ENCODE results near the gene COBL.

Gene COBL, protein sequence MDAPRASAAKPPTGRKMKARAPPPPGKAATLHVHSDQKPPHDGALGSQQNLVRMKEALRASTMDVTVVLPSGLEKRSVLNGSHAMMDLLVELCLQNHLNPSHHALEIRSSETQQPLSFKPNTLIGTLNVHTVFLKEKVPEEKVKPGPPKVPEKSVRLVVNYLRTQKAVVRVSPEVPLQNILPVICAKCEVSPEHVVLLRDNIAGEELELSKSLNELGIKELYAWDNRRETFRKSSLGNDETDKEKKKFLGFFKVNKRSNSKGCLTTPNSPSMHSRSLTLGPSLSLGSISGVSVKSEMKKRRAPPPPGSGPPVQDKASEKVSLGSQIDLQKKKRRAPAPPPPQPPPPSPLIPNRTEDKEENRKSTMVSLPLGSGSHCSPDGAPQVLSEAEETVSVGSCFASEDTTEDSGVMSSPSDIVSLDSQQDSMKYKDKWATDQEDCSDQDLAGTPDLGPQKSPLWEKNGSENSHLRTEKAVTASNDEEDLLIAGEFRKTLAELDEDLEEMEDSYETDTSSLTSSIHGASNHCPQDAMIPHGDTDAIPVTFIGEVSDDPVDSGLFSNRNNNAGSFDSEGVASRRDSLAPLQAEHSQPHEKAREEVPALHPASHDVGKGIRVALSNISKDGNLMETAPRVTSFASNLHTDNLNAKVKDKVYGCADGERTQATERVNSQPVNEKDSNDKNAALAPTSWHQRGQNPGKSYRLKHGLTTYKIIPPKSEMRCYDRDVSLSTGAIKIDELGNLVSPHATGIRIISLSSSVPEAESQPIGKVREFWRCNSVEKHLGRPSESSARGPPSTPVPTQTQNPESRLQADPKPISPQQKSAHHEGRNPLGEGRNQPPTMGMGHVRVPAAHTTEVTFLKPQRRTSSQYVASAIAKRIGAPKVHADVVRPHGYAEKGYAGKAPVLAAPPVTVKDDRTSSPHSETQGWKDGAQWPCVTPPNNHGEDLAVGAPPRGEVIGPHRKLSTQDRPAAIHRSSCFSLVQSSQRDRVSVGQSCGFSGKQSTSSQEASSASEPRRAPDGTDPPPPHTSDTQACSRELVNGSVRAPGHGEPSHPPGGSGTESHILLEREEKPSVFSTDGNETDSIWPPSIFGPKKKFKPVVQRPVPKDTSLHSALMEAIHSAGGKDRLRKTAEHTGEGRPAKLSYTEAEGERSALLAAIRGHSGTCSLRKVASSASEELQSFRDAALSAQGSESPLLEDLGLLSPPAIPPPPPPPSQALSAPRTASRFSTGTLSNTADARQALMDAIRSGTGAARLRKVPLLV

DNA sequence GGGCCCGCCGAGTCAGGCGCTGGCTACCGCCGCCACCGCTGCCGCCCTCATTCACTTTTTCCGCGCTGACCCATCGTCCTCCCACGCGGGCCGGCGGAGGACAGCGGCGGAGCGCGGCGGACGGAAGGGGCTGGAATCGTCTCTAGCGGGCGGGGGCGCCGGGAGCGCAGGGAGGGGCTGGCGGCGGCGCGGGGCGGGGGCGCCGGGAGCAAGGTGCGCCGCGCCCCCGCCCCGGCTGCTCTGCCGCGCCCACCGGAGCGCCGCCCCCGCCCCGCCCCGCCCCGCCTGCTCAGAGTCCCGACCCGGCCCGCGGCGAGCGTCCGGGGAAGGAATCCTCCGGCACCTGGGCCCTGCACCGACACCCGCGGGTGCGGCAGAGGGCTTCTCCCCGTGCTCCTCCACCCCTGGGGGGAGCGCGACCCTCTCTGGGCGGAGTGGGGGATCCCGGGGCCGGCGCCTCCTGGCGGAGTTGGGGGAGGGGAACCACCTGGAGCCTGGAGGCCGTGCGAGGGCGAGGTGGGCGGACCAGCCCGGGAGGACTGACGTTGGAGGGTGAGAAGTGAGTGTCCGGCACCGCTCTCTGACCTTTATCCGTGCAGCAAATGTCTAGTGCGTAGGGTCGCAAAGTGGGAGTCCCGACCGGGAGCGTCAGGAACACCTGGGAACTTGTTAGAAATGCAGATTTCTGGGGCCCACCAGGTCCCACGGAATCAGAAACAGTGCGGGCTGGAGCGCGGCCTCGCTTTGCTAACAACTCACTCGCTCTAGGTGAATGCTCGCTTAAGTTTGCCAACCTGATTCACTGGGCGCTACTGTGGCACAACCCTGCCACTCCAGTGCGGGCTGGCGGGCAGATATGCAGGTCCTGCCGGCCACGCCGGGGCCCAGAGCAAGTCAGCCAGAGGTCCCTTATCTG, at the start of gene COBL:
Gene COBL (minus strand): TSS at position 144 of the 916 bp plus-strand sequence. CDS start 176 bp downstream, outside the sequence.
- peak; percentile 83 for DNase-seq

DNA sequence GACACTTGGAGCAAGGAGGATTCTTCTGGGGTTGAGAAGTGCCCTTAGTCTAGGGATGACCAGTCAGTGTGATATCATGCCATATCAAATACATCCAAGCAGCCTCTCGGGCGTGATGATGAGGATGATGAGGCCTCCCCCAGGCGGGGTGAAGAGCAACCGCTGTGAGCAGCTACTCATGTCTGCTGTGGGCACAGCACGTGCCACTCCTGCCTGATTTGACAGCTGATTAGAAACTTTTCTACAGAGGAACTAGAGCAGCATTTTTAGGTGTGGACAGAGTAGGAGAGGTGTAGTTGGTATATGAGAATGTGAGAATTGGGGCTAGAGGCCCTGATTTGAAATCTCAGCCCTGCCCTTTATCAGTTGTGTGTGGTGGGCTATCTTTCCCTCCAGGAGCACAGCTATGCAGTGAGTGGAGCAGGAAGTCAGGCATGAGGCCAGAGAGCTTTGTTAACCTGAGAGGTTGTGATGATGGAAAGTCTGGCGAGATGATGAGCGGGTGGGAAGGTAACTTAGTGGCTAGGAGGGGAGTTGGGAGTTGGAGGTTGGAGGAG, 49.6 kb upstream of the COBL start:
- no peak for DNase-seq

DNA sequence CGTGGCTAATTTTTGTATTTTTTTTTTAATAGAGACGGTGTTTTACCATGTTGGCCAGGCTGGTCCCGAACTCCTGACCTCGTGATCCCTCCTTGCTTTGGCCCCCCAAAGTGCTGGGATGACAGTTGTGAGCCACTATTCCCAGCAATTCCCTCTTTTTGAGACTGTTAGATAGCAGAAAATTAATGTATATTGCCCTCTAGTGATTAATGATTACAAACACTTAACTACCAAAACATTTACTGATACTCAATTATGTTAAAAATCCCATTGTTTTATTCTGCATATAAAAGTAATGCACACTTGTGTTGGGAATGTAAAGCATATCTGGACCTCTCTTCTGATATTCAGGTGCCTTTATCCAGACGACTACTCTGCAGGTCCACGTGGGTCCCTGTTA, 41.2 kb upstream of the COBL start:
- no peak for DNase-seq

DNA sequence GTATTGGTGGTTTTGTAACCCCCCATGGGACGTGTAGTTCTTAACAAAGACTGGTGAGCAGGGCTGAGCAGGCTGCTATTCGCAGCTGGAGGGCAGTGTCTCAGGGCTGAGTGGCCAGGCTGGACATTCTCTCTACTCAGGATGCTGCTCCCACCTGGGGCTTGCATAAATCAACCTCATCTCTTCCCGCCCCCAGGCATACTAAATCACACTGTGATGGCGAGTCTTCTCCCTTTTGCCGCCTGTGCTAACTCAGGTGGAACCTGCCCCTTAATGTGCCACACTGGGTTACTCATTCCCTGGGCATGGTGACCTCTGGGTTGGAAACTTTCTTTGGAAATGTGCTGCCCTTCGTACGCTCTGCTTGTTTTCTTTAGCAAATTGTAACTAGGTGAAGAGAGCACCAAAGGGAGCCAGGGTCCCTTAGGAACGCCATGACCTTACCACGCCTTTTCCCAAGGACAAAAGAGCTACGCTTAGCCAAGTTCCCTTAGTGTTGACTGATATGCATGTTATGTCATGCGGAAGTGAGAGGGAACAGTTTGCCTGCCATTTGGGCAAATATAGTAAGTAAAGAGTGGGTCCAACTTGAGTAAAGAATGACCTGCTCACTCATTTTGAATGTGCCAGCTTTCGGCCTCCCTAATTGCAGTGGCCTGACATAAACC, 40.4 kb upstream of the COBL start:
- peak; percentile 98 for DNase-seq

DNA sequence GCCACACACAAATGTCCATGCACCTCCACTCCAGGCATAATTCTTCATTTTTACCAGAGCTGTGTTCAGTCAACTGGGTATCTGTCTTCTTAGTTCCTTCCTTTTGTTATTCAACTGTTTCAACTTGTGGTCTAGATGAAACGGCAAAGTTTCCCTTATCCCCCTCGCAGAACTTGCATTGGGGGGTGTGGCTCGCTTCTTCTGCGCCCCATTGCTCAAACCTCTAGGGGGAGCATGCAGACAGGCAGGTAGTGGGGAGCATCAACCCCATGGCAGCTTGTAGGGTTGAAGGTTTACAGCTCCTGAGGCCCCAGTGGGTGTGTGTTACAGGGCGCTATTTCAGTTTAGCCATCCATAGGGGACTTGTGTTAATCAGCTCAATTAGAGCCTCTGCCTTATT, 38.3 kb upstream of the COBL start:
- no peak for DNase-seq

DNA sequence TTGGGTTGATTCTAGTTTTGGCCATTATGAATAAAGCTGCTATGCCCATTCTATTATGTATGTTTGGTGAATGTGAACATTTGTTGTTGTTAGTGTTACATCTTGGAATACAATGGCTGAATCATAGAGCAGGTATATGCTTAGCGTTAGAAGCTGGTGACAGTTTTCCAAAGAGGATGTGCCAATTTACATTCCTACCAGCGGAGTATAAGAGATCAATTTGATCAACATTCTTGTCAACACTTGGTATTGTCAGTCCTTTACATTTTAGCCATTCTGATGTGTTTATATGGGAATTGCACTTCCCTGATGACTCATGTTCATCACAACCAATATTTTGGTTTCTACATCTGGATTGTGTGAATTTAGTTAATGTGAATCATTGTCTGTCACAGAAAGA, 37.8 kb upstream of the COBL start:
- no peak for DNase-seq

DNA sequence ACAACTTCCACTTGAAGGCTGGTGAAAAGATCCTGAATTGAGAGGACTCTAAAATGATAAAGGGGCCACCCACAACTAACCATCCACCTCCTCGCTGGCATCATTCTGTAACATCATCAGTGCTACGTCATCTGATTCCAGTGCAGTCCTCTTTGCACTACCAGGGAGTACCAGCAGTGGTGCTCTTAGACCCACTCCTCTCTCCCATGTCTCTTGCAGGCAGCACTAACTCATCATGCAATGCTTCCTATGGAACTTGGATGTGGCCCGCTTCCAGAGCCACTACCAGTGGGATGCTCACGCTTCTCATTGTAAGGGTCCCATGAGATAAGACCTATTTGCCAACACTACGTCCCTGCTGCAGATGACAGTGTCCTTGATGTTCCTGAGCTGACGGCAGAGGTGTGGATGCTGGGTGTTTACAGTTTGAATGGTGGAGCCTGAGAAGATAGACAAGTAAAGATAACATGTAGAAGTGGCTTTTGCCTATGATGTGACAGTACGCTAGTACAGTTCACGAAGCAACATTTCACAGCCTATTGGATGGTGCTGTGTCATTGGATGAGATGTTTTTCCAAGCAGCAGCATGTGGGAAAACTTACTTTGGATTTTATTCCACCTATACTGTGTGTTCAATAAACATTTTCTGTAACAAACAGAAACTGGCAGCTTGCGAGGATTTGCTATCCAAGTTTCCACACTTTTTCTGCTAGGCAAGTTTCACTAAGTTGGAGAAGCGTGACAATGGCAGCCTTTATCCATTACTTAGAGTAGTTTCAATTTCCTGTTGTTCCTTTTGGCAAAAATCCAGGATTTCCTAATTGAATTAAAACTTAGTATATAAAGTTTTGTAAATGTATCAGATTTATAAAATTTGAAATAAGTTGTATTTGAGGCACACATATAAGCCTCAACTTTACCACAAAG, 35.8 kb upstream of the COBL start:
- DNase-seq: peak; percentile 51

DNA sequence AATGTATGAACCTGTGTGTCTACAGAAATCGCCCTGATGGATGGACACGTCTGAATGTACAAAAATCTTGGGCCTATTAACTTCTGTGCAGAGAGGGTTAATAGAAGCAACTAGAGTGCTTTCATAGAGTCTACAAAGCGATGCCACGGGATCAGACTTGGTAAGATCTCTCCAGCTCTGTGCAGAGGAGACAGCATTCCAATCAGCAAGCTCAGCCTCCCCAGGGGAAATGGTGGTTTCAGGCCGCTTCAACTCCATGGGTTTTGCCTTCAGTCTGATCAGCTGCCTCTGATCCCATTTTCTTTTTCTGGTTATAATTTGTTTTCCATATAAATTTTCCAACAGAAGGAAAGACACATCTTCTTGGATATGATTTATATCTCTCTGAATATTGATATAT, 35.1 kb upstream of the COBL start:
- DNase-seq: no peak

DNA sequence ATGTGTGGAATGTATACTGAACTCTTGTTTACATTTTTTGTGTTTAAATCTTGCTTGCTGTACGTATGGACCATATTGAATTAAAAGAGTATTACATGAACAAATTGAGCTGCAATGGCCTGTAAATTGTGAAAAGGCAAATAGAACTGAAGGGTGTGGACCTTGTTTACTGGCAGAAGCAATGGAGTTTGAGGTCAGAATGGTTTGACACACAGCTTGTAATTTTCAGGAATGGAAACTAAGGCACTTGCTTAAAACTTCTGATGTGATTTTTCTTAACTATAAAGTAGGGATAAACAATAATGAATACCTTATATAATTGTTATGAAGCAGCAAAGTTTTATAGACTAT, 33.9 kb upstream of the COBL start:
- DNase-seq: no peak

DNA sequence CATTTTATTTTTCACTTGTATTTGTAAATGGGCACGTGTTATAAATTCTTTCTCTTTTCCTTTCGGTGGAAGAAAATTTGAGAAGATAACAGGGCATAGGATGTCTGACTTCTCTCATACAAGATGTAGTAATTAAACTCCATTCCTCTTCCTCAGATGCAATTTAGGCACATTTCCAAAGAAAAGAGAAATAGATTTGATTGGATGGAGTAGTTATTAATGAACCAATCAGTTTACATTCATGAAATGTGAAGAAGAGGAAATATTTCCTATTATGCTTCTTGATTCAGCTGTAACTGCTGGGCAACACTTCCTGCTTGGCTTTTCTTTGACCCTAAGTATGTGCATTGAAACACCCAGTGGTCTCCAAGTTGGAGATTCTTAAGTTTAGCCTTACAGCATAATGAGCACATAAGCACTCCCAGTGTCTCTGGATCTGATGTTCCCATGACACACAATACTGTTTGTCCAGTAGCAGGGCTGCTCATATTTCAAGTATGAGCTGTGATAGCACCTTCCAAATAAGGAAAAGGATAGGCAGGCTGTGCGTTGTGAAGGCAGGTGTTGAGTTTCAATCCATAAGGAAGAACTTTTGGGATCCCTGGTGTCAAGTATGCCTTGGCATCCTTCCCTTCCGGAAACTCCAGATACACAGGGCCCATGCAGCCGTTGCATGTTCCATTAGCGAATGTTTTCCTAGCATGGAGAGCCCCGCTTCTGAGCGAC, 33.4 kb upstream of the COBL start:
- peak; percentile 95 for DNase-seq

DNA sequence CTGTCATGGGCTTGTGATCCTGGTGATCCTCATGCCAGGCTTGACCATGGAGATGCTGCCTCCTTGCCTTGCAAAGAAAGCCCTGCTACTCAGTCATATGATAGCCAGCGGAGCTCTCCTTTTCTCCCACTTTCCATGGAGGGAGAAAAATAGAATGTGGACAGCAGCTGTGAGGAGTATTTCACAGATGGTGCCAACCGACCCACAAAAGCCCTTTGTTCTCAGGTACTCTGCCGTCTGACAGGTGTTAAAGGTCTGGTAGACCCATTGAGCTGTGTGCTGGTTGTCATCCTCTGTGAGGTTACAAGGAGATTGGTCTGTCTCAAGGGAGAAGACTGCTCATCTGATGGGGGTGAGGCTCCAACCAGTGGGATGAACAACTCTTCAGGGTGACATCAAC, 29.5 kb upstream of the COBL start:
- peak; percentile 98 for DNase-seq

DNA sequence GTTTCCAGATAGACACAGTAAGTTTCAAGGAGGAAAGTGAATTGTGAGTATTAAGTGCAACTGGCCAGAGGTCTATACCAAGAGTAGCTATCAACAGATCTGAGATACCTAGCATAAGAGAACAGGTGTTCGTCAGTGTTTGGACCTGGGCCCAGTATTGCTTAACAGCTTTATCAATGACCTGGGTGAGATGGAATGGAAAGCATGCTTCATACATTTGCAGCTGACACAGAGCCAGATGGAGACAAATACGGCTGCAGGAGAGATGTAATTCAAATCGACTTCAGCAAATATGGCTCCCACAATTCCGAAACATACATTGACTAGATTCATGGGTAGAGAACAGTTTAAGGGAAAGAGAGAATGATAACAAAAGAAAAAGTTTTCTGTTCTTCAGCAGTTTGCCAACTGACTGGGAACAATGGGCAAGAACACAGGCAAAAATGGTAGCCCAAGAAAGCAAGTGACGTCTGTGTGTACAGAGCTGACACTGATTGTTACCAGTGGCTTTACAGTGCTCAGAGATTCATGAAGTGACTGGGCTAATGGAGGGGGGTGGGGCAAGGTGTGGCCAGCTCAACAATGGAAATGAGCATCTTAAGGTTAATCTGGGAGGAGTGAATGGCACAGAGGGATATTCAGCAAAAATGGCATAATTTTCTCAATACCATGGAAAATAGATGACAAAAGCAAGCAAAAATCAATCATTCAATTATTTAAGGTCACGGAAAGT, 28.0 kb upstream of the COBL start:
- peak; percentile 95 for DNase-seq

DNA sequence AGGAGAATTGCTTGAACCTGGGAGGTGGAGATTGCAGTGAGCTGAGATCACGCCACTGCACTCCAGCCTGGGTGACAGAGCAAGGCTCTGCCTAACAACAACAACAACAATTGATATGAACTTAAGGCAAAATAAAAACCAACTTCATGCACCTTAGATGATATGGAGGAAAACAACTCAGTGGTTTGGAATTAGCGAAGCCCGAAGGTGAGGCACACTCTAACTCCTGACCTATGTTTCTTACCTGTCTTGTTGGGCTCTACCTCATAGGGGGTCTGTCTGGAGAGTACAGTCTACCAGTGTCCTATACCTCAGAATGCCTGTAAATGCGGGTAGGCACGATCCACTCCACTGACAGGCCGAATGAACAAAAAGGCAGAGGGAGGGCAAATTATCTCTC, 24.3 kb upstream of the COBL start:
- DNase-seq: no peak

DNA sequence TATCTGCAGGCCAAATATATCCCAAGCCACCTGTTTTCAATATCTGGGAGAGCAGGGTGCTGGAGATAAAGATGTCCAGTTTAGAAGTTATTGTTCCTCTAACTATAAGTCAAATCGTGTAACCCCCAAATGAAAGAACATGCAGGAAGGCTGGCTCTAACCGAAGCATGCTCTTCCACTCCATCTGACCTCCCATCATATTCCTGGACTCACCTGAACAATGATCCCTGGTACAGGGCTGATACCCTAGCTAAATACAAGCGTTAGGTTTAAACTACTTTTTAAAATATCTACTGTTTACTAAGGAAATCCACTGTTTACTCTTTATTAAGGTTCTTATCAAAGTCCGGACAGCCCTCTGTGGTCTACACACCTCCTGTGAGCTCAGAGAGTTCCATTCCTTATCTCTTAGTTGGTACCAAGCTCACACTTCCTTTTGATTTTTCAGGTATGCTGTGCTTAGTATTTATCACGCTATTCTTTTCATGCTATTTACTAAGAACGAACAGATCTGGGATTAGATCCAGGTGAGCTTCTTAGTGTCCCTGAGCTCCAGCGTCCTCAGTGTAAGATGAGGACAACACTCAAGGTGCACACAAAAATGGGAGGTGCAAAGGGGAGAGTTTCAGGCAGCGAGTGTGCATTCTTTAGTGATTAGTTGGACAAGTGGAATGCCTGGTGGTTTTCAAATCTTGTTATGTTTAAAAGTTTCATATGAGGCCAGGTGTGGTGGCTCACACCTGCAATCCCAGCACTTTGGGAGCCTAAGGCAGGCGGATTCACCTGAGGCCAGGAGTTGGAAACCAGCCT, 23.6 kb upstream of the COBL start:
- no peak for DNase-seq

DNA sequence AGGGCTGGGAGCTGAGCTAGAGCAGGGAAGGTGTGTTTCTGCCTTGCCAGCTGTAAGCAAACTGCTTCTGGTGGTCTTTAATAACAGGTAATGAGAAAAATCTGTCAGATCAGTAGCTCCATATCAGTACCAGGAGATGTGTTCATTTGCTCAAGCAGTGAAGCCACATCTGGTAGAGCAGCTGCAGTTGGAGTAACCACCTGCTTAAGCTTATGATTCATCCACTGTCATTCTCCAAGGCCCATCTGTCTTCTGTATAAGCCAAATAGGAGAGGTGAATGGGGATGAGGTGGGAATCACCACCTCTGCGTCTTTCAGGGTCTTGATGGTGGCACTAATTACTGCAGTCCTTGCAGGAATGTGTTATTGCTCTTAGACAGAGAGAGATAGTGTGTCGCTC, 18.4 kb upstream of the COBL start:
- DNase-seq: peak; percentile 84

DNA sequence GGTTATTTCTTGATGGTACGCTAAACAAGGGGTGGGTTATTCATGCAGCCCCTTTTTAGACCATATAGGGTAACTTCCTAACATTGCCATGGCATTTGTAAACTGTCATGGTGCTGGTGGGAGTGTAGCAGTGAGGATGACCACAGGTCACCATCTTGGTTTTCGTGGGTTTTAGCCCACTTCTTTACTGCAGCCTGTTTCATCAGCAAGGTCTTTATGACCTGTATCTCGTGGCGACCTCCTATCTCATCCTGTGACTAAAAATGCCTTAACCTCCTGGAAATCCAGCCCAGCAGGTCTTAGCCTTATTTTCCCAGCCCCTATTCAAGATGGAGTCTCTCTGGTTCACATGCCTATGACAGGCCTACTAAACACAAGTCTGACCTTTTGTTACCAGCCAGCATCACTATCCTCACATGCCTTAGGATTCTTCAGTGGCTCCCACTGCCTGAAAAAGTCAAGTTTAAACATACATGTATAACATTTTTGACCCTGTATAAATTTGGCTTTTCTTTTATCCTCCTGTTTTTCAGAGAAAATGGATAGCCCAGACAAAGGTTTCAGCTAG, 13.2 kb upstream of the COBL start:
- DNase-seq: no peak

DNA sequence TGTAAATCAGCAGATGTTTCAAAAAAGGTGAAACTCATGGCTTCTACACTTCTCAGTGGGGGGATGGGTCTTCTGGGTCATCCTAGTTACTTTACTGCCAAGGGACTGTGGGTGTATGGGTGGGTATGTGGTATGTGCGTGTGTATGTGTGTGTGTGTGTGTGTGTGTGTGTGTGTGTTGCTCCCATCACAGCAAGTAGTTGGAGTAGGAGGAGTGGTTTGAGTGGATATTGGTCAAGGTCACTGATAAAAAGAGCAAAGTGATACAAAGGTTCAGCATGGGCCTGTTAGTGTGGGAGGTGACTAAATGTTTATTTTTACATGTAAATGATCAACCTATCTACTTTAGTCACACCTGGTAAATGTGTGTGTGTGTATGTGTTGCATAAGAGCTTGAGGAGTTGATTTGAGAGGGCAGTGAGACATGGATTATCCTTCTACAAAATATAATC, 11.8 kb upstream of the COBL start:
- no peak for DNase-seq

All from NCI-H69 (cell line).